Measurements from ENCODE around the gene RASD2. TPM values are rescaled to one million over a fixed set of nuclear protein-coding genes. Genes with fewer than 3 reads are reported as not detected.

RASD2 gene
- total RNA-seq, 1 experiment from 2014 or later, result 0.42 TPM

- Mint-ChIP-seq H3K36me3 (ENCODE audit: insufficient read depth in 1 of 3, low read depth in 3 of 3) (no peaks in the 10 kb centered on the region), H3K4me3 (no peak overlapping the region)
- TF ChIP-seq, protein P1, sequence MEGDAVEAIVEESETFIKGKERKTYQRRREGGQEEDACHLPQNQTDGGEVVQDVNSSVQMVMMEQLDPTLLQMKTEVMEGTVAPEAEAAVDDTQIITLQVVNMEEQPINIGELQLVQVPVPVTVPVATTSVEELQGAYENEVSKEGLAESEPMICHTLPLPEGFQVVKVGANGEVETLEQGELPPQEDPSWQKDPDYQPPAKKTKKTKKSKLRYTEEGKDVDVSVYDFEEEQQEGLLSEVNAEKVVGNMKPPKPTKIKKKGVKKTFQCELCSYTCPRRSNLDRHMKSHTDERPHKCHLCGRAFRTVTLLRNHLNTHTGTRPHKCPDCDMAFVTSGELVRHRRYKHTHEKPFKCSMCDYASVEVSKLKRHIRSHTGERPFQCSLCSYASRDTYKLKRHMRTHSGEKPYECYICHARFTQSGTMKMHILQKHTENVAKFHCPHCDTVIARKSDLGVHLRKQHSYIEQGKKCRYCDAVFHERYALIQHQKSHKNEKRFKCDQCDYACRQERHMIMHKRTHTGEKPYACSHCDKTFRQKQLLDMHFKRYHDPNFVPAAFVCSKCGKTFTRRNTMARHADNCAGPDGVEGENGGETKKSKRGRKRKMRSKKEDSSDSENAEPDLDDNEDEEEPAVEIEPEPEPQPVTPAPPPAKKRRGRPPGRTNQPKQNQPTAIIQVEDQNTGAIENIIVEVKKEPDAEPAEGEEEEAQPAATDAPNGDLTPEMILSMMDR (conservative IDR thresholded peaks at IDR 0.05), result no peak
Observed at GRCh38 chr22:35525687-35526332, 14.8 kb upstream of the RASD2 start.

More at GRCh38 chr22:35525687-35526332, 14.8 kb upstream of the RASD2 start:
- Histone ChIP-seq H2AFZ (ENCODE audit: low read length) (no peak overlapping the region), H3K23ac (ENCODE audit: insufficient read length, low read depth, low read length) (no peak overlapping the region), H3K4ac (ENCODE audit: low read depth, low read length) (no peak overlapping the region), H3K14ac (ENCODE audit: insufficient read depth, low read length) (no peak overlapping the region), H3K23me2 (ENCODE audit: insufficient read length, low read depth, low read length, poor library complexity, severe bottlenecking) (no peaks in the 10 kb centered on the region), H3K79me2 (ENCODE audit: insufficient read depth, low read length) (no peaks in the 10 kb centered on the region), H3K9ac (ENCODE audit: extremely low read depth, insufficient read length, low read length) (no peak overlapping the region), H3K27ac (ENCODE audit: insufficient read length, low read depth, low read length) (no peak overlapping the region), H3K9me3 (ENCODE audit: control insufficient read depth, low read depth, low read length) (no peaks in the 10 kb centered on the region), H3K27me3 (ENCODE audit: insufficient read depth, low read length) (no peaks in the 10 kb centered on the region), H3K4me2 (ENCODE audit: insufficient read depth, insufficient read length, low read length) (no peak overlapping the region), H3K18ac (ENCODE audit: insufficient read length, low read depth, low read length) (no peak overlapping the region), H2AK5ac (ENCODE audit: insufficient read length, low read length) (no peak overlapping the region), H4K91ac (ENCODE audit: insufficient read length, low read depth, low read length) (no peak overlapping the region), H2BK5ac (ENCODE audit: insufficient read length, low read length) (no peak overlapping the region), H2BK120ac (ENCODE audit: low read depth, low read length, poor library complexity, severe bottlenecking) (no peak overlapping the region), H2BK12ac (ENCODE audit: insufficient read length, low read depth, low read length) (no peak overlapping the region), H2BK15ac (ENCODE audit: low read depth, low read length) (no peak overlapping the region), H3T11ph (ENCODE audit: low read length) (no peak overlapping the region), H4K20me1 (ENCODE audit: control insufficient read depth, insufficient read depth, insufficient read length) (no peaks in the 10 kb centered on the region), H2BK20ac (ENCODE audit: low read depth, low read length, poor library complexity, severe bottlenecking) (no peak overlapping the region), H4K8ac (replicated peaks; ENCODE audit: insufficient read length, low read depth, low read length) (no peak overlapping the region), H3K4me1 (ENCODE audit: insufficient read depth, low read length) (peaks cover 3% of the 10 kb centered on the region; the same call in 1 of the 2 replicates), H4K5ac (ENCODE audit: insufficient read length, low read depth, low read length) (no peak overlapping the region), H3K79me1 (ENCODE audit: insufficient read depth, low read depth, low read length, poor library complexity, severe bottlenecking) (no peaks in the 10 kb centered on the region), H3K56ac (ENCODE audit: insufficient read length, low read depth, low read length) (no peak overlapping the region)
- Mint-ChIP-seq H3K27me3 (ENCODE audit: low read depth) (peaks cover 21% of the 10 kb centered on the region), H3K27ac (no peak overlapping the region; a peak in 1 of 7 replicates), H3K9me3 (peaks cover 0 to 4% of the 10 kb centered on the region in 2 experiments; a peak in 1 of 5 replicates), H3K4me1 (peaks cover 10 to 21% of the 10 kb centered on the region in 2 experiments)
- DNase-seq, result no peak
- WGBS (ENCODE audit: extremely low coverage, insufficient read length, low lambda C conversion rate), result no CpG with 5 or more reads among the region's 12 CpGs
